ENCODE measurements around the gene ABCA7. TPM values are rescaled to one million over a fixed set of nuclear protein-coding genes. Genes with fewer than 3 reads are reported as not detected.

The ABCA7 gene
- total RNA-seq, 3 donors from 2014 or later (not counting 1 experiment from before 2014, with no cell fraction given): 73.3 to 149 (median 121) TPM

DNA sequence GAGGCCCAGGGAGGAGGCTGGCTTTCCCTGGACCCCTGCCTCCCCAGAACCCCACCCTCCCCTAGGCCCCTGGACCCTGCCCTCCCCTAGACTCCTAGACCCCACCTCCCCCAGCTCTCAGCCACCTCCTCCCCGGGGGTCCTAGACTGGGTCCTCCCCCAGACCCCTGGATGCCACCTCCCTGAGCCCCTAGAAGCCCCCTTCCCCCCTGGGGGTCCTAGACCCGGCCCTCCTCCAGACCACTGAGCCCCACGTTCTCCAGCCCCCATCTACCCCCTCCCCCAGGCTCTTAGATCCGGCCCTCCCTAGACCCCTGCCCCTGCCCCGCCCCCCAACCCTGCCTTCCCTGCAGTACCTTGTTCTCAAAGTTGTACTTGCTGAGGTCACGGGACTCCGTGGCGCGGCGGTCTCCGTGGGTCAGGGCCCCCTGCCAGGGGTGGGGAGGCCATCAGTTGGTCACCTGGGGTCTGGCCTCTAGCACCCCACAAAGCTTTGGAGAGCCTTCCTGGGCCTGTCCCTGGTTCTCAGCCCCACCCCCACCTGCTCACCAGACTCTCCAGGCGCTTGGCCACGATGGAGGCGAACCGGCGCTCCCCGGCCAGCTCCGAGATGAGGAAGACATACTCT lies 71.8 kb downstream of the ABCA7 start:
- Mint-ChIP-seq H3K27ac (no peak overlapping the region), H3K4me3 (no peak overlapping the region), H3K4me1 (no peaks in the 10 kb centered on the region), H3K27me3 (ENCODE audit: low read depth in 2 of 2) (no peaks in the 10 kb centered on the region), H3K36me3 (no peaks in the 10 kb centered on the region), H3K9me3 (no peaks in the 10 kb centered on the region)
- Histone ChIP-seq H3K27ac (ENCODE audit: low read length) (no peak overlapping the region), H3K27me3 (ENCODE audit: control insufficient read depth, insufficient read depth, low read length) (no peaks in the 10 kb centered on the region), H3K4me3 (ENCODE audit: low read length) (no peak overlapping the region), H3K9me3 (ENCODE audit: control insufficient read depth, insufficient read depth, low read length) (no peaks in the 10 kb centered on the region), H3K4me1 (ENCODE audit: control insufficient read depth, insufficient read depth, low read length) (peaks cover 13% of the 10 kb centered on the region), H3K36me3 (ENCODE audit: control insufficient read depth, insufficient read depth, low read length) (peaks cover 40% of the 10 kb centered on the region)
- TF ChIP-seq, protein P1, sequence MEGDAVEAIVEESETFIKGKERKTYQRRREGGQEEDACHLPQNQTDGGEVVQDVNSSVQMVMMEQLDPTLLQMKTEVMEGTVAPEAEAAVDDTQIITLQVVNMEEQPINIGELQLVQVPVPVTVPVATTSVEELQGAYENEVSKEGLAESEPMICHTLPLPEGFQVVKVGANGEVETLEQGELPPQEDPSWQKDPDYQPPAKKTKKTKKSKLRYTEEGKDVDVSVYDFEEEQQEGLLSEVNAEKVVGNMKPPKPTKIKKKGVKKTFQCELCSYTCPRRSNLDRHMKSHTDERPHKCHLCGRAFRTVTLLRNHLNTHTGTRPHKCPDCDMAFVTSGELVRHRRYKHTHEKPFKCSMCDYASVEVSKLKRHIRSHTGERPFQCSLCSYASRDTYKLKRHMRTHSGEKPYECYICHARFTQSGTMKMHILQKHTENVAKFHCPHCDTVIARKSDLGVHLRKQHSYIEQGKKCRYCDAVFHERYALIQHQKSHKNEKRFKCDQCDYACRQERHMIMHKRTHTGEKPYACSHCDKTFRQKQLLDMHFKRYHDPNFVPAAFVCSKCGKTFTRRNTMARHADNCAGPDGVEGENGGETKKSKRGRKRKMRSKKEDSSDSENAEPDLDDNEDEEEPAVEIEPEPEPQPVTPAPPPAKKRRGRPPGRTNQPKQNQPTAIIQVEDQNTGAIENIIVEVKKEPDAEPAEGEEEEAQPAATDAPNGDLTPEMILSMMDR (IDR thresholded peaks at IDR 0.05): no peak
- ATAC-seq (no peak), DNase-seq (no peak)
- intact Hi-C loops (cut with micrococcal nuclease): loop anchor here (5.0 kb wide), 1 partner anchor 81 kb away; no protein-coding TSS in a partner anchor
- whole genome bisulfite sequencing (ENCODE audit: insufficient coverage): 96% methylated on average over 18 of the region's 18 CpGs

DNA sequence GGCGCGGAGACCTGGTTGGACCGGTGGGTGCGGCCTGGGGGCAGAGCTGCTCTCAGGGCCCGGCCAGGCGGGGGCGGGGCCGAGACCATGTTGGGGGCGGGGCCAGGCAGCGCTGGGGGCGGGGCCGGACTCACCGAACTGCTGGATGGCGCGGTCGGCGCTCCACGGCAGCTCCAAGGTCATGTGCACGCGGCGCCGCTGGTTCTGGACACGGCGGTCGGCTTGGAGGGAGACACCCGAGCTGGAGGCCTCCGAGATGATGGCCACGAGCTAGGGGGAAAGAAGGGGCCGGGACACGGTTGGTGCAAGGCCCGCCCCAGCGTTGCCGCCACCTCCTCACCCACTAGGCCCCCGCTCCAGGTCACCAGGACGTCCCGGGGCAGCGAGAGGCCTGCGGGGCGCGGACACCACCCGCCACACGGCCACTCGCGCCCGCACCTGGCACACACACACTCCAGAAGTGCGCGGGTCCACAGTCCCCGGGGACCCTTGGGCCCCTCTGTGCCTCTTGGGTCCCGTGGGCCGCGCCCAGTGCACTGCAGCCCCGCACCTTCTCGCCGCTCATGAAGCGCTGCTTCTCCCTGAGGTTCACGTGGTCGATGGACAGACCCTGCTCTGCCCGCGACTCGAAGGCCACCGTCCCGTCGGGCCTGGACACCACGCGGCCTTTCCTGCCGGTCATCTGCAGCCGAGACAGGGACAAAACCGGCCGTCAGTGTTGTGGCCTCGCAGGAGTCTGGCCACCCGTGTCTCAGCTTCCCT lies 72.5 kb downstream of the ABCA7 start:
- H3K4me1 ChIP-seq (ENCODE audit: control insufficient read depth, insufficient read depth, low read length): peaks cover 13% of the 10 kb centered on the region
- peaks cover 43% of the 10 kb centered on the region for H3K36me3 ChIP-seq (ENCODE audit: control insufficient read depth, insufficient read depth, low read length)
- intact Hi-C loops (cut with micrococcal nuclease): loop anchor here (5.0 kb wide), 1 partner anchor 80 kb away; no protein-coding TSS in a partner anchor
- Mint-ChIP-seq H3K27me3 (ENCODE audit: low read depth in 2 of 2) (no peaks in the 10 kb centered on the region), H3K9me3 (no peaks in the 10 kb centered on the region), H3K4me3 (no peak overlapping the region), H3K36me3 (no peaks in the 10 kb centered on the region), H3K27ac (no peak overlapping the region), H3K4me1 (no peaks in the 10 kb centered on the region)
- ATAC-seq (no peak), DNase-seq (no peak)
- TF ChIP-seq, protein P1 (IDR thresholded peaks at IDR 0.05): no peak
- no peak overlapping the region for H3K4me3 ChIP-seq (ENCODE audit: low read length)
- H3K27me3 ChIP-seq (ENCODE audit: control insufficient read depth, insufficient read depth, low read length): no peaks in the 10 kb centered on the region
- 92% methylated on average over 70 of the region's 71 CpGs for WGBS (ENCODE audit: insufficient coverage)
- no peaks in the 10 kb centered on the region for H3K9me3 ChIP-seq (ENCODE audit: control insufficient read depth, insufficient read depth, low read length)
- no peak overlapping the region for H3K27ac ChIP-seq (ENCODE audit: low read length)

DNA sequence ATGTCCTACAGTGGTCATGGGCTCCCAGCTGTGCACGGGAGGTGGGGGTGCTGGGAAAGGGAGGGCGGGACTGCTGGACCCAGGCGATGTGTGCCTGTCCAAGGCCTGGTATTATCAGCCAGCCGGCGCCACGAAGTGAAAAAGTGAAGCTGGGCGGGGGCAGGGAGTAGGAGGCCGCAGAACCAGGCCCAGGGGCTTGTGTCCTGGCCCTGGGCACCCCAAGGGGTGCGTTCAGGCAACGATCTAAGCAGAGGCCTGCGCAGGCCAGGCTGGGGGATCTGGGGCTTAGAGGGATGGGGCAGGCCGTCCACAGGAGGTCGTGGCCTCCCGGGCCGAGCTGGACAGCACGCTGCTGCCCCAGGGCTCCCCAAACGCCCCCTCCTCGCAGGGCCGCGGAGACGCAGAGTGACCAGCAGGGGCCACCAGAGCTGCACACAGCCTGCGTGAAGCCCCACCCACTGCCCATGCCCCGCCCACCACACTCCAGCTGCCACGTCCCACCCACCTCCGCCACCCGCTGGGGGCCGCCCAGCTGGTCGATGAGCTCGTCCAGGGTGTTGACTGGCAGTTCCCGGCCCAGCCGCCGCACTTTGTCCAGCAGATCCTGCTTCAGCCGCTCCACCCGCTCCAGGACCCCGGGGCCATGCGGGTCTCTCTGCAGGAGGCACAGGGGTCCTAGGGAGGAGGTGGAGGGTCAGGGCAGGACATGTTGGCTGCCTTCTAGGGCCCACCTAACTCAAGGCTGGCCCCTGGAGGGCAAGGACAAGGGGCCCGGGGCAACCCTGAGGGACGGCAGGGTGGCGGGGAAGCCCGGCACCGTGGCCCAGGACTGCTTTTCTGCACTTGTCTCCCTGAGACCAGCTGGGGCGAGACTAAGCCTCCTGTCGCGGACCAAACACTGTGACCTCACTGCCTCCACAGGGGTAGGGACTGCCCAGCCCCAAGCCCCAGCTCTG lies 73.4 kb downstream of the ABCA7 start:
- H3K9me3 Mint-ChIP-seq: no peaks in the 10 kb centered on the region
- peak overlapping the region in 1 of 2 donors; percentile 60 for H3K27ac Mint-ChIP-seq
- Histone ChIP-seq H3K36me3 (ENCODE audit: control insufficient read depth, insufficient read depth, low read length) (peaks cover 50% of the 10 kb centered on the region), H3K27me3 (ENCODE audit: control insufficient read depth, insufficient read depth, low read length) (no peaks in the 10 kb centered on the region), H3K27ac (ENCODE audit: low read length) (no peak overlapping the region), H3K4me3 (ENCODE audit: low read length) (no peak overlapping the region), H3K9me3 (ENCODE audit: control insufficient read depth, insufficient read depth, low read length) (no peaks in the 10 kb centered on the region), H3K4me1 (ENCODE audit: control insufficient read depth, insufficient read depth, low read length) (peaks cover 13% of the 10 kb centered on the region)
- DNase-seq: peak; percentile 86 to 91
- no peaks in the 10 kb centered on the region for H3K36me3 Mint-ChIP-seq
- peak; percentile 89 to 98 (median 96) for ATAC-seq
- TF ChIP-seq, protein P1 (IDR thresholded peaks at IDR 0.05): peak; percentile 91
- no peaks in the 10 kb centered on the region for H3K27me3 Mint-ChIP-seq (ENCODE audit: low read depth in 2 of 2)
- 45% methylated on average over 44 of the region's 44 CpGs for WGBS (ENCODE audit: insufficient coverage)
- intact Hi-C loops (cut with micrococcal nuclease): loop anchor here (5.0 kb wide), 1 partner anchor 79 kb away; no protein-coding TSS in a partner anchor
- H3K4me1 Mint-ChIP-seq: no peaks in the 10 kb centered on the region
- H3K4me3 Mint-ChIP-seq: no peak overlapping the region
